ENCODE measurements around the gene TGFBR1.

Gene TGFBR1

DNA sequence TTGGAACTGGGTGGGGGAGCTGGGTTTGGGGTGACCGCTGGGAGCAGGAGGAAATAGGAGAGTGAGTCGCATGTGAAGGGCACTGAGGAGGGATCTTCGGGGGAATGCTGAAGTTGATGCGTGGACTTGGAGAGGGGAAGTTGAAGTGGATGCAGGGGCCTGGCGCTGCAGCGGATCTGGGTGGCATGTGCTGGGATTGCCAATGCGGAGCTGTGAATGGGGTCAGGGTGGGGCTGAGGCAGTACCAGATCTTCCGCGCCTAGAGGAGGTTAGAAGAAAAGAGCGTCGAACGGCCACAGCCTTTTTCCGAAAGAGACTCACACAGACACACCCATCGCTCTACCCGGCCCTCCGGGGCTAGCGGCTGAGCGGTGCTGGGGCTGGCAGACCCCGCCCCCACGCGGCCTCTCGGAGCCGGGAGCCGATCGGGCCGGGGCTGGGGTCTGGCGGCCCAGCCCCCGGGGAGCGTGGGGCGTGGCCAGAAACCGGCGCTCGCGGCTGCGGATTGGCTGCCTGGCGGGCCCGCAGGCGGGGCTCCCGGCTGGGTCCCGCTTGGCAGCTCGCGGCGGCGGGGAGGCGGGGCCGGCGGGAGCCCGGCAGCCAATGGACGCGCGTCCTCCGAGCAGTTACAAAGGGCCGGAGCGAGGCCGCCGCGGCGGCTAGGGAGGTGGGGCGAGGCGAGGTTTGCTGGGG is at the start of gene TGFBR1:
TSS of gene TGFBR1 (plus strand) at position 655 of the 693 bp plus-strand sequence. CDS start 93 bp downstream, outside the sequence.
- peak; percentile 79 to 91 for DNase-seq

DNA sequence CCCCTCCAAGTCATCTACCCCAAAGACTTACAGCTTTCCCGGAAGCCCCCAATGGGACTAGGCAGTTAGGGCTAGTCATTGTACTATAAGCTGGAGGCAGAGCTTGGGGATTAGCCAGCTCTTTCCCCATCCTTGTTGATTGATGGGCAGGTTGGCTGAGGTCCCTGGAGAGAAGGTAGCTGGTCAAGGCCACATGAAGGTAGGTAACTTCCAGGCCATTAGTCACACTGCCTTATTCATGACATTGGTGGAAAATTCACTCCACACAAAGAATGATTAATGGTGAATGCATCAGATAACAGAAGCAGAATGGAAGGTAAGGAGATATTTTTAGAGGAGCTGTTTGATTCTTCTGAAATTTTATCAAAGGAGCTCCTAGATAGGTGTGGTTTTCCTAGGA is 49.5 kb upstream of the TGFBR1 start:
- DNase-seq = no peak

DNA sequence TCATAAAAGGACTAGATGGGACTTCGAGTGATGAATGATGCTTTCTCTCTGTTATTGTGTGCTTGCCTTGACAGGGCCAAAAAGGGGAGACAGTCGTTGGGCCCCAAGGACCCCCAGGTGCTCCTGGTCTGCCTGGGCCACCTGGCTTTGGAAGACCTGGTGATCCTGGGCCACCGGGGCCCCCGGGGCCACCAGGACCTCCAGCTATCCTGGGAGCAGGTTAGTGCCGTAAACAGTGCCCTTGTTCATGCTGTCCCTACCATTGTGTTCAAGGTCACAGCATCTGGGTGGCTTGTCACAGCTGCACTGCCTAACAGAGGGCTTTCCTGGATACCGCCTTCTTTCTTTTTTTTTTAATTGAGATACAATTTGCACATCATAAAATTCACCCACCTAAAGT is 48.7 kb upstream of the TGFBR1 start:
- no peak for DNase-seq

DNA sequence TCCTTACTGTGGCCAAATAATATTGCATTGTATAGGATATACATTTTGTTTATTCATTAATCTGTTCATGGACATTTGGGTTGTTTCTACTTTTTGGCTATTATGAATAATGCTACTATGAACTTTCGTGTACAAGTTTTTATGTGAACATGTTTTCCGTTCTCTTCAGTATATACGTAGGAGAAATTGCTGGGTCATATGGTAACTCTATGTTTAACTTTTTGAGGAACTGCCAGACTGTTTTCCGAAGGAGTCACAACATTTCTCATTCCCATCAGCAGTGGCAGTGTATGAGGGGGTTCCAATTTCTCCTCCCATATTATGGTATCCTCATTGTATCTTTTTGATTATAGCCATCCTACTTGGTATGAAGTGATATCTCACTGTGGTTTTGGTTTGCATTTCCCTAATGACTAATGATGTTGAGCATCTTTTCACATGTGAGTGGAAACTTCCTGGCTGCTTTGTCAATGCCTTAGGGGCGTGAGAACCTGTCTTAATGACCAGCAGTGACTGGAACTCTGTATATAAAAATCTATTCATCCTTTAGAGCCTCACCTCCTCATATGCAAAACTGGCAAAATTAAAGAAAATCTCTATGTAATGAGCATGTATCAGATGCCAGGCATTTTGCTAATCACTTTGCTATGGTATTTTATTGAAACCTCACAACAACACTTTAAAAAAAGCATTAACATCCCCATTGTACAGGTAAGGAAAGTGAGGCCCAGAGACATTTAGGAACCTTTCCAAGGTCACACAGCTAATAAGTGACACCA is 47.8 kb upstream of the TGFBR1 start:
- peak in 1 of 2 experiments; percentile 21 for DNase-seq

DNA sequence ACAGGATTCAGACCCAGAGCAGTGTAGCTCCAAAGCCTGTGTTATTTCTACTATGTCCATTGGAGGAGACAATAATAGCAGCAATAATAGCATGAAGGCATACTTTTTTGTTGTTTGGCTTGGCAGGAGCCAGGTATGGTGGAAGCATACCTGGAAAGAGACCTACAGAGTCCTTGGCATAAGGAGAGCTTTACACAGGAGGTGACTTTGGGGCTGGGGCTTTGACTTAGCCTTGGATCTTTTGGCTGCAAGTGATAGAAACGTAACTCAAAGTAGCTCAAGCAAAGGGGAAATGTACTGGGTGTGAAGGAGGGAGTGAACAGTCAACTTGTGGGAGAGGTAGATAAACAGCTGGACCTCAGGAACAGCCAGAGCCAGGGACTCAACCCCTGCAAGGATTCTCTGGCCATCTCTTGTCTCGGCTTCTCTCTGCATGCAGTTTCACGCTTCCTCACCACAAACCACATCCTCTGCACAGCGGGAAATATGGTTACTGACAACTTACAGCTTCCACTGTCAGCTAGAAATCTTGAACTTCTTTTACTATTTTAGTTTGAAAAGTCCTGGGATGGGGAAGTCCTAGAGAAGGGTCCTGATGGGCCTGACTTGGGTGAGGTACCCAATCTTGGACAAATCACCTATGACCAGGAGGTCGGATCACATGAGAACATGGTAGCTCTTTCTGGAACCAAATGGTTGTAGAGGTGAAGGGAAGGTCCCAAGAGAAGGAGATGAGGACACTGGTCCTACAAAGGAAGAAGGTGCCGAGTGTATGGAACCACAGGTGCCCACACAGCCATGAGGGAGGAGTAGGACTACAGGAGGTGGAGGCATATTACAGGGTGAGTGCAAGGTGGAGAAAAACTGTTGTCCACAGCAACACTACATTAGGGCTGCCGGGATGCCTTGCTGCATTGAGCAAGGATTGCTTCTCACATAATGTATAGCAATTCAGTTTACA is 47.0 kb upstream of the TGFBR1 start:
- peak; percentile 87 to 89 for DNase-seq

DNA sequence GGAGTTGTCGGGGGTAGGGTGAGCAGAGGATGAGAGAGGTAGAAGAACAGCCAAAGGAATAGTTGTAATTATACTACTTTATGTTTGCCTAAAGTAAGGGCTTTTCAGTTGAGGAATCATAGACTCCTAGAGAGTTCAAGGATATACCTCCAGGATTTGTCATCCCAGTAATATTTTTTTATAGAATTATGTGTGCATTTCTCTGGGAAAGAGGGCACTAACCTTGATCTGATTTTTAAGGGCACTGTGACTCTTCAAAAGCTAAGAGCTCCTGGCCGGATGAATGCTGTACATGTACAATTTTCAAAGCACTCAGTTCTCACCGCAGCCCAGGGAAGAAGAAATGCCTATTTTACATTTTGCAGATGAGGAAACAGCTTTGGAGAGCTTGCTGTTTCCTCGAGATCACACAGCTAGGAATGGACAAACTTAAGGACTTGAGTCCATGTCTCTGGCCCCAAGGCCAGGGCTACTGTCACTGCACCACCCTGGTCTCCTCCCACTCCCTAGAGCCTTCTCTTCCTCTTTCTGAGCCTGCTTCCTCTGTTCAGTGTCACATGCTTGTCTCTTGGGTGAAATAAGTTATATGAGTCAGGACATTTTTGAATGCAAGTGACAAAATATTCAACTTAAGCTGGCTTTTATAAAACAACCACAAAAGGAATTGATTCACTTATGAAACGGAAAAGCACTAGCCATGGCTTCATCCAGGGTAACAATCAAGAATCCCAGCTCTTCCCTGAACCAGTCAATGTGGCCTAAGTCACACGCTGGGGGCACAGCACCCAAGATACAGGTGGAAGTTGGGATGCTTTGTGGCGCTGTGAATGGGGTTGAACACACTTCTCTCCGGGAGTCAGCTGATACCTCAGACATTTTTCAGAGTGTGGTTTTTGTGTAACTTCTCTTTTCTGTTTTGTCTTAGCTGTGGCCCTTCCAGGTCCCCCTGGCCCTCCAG is 45.7 kb upstream of the TGFBR1 start:
- DNase-seq = peak; percentile 83 to 95

DNA sequence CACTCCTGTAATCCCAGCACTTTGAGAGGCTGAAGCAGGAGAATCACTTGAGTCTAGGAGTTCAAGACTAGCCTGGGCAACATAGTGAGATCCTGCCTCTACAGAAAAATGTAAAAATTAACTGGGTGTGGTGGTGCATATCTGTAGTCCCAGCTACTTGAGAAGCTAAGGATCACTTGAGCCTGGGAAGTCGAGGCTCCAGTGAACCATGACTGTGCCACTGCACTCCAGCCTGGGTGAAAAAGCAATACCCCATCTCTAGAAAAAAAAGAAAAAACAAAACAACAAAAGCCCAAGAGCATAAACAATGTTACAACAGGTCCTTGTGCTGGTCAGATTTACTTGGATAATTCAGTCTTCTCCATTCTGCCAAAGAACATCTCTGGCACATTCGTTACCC is 44.3 kb upstream of the TGFBR1 start:
- no peak for DNase-seq

DNA sequence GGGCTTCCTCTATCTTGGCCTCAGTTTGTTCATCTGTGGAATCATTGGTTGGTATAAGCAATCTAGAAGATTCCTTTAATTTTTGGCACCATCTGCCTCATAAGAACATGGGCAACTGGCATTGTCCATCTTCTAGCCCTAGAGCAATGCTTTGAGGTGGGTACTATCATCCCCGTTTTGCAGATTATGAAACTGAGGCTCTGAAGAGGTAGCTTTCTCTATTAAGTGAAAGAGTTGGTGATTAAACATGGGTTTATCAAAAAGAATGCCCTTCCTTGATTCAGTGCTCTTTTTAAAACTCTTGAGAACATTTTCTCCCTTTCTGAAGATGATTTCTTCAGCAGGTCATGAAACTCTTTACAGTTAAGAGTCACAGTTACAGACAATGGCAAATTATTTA is 42.4 kb upstream of the TGFBR1 start:
- no peak for DNase-seq

DNA sequence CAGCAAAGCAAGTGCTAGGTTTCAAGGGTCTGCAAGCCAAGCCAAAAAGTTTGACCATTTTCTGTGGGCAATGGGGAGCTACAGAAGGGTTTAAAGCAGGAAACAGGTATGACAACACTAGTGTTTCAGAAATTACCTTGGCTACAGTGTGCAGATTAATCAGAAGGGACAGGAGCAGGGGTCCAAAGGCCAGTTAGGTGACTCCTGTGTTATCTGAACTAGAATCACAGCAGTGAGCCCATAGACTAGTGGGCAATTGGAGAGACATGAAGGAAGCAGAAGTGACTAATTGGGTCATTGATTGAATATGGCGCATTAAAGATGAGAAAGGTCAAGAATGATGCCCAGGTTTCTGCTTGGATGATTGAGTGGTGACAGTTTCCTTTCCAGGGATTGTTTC is 41.4 kb upstream of the TGFBR1 start:
- DNase-seq = no peak

DNA sequence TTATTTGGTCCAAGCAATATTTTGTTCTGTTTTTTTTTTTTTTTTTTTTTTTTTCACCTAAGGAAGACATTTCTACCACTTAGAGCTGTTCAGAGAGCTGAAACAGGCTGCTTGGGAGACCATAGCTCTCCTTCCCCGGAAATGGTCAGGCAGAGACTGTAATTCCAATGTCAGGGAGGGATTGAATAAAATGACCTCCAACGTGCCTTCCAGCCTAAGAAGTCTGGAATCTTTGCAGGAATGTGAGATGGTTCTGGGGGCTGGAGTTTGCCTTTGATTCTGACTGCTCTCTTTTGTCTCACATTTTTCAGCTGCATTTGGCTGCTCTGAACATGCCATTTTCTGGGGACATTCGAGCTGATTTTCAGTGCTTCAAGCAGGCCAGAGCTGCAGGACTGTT is 38.3 kb upstream of the TGFBR1 start:
- DNase-seq = no peak

DNA sequence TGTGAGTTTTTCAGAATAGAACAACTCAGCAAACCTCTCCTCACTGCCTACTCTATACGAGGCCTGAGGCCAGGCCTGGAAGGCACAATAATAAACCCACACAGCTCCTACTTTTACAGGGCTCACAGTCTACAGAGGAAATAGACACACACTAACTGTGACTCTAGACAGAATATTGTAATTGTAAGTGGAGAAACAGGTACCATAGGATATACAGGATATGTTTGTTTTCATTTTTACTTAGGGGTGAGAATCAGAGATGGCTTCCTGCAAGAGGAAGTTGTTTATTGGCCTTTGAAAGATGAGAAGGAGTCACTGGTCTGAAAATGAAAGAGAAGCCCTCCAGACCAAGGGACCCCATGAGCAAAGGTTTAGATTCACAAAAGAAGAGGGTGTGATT is 35.8 kb upstream of the TGFBR1 start:
- no peak for DNase-seq

DNA sequence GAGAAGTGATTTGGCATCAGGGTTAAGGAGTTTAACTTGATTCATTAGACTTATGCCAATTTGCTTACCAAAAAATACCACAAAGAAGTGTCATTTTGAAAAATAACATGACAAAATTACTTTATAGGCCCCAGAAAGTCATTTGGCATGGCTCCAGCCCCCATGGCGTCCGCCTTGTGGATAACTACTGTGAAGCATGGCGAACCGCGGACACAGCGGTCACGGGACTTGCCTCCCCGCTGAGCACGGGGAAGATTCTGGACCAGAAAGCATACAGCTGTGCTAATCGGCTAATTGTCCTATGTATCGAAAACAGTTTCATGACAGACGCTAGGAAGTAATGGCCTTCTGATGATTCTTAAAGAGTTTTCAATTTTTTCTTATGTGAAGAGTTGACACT is 35.4 kb upstream of the TGFBR1 start:
- DNase-seq = no peak

DNA sequence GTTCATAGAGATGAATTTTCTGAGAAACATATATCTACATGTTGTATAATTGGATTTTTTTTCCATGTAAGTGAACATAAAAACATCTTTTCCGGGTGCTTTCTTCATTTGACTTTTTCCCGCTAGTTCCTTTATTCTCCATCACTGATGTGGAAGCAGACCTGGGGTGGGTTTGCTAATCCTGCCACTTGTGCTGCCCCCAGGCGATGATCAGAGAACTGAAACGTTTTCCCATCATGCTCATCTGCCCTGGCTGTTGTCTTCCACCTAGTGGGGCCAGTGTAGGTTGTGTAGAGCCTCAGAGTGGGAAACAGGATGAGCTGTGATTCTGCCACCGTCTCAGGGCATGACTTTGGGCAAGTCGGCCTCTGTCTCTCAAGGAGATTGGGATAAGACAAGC is 34.2 kb upstream of the TGFBR1 start:
- no peak for DNase-seq

DNA sequence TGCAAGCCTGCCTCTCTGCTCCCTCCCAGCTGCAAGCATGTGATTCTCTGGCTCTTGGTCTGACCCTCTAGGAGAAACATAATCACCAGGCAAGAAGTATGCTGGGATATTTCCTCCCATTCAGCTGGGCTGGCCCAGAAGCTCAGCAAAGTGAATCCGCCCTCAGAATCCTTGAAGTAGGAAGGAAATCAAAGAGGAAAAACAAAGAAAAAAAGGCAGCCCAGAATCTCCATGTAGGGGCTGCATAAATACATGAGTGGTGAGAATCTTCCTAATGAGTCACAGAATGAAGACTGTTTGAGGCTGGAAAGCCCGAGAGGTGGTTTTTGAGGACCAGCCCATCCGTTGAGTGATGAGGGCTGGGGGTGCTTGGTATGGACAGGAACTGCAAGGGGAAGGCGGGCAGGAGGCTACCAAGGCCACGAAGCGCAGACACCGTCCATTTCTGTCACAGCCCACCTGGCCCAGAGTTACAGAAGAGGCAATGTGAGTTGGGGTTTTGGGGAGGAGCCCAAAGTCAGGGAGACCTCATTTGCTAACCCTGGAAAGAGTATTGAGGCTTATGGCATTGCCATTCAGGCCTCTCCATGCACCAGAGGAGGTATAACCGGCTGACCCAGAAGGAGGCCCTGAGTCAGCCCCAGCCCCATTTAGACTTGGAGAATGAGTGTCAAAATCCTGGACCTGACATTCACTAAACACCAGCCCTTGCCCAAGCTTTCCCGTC is 33.4 kb upstream of the TGFBR1 start:
- DNase-seq = no peak

DNA sequence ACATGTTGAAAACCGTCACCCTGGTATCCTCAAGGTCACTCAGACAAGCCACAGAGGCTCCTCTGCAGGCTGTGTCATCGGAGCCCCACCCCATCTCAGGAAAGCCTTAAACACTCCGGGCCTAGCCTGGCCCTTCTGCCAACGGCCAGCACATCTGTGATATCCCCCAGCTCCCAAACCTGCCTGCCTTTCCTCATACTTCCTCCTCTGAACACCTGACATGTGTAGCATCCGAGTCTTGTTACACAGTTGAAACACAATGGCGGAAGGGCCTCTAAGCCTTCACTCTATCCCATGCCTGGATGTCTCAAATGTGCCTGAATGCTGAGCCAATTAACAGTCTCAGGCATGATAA is 32.9 kb upstream of the TGFBR1 start:
- no peak for DNase-seq

DNA sequence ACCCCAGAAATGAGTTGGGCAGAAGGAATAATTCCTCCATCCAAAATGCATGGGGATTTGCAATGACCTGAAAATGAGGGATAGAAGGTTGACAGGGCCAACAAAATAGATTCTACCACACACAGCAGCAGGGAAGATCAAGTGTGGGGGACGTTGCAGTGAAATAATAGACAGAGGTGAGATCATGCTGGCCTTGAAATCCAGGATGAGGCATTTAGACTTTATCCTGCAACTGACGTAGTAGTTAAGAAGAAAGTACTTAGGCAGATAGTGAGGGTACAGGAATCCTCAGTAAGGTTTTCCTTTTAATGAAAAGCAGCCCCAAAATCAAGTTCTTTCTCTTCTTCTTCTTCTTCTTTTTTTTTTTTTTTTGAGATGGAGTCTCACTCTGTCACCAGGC is 31.6 kb upstream of the TGFBR1 start:
- DNase-seq = no peak

DNA sequence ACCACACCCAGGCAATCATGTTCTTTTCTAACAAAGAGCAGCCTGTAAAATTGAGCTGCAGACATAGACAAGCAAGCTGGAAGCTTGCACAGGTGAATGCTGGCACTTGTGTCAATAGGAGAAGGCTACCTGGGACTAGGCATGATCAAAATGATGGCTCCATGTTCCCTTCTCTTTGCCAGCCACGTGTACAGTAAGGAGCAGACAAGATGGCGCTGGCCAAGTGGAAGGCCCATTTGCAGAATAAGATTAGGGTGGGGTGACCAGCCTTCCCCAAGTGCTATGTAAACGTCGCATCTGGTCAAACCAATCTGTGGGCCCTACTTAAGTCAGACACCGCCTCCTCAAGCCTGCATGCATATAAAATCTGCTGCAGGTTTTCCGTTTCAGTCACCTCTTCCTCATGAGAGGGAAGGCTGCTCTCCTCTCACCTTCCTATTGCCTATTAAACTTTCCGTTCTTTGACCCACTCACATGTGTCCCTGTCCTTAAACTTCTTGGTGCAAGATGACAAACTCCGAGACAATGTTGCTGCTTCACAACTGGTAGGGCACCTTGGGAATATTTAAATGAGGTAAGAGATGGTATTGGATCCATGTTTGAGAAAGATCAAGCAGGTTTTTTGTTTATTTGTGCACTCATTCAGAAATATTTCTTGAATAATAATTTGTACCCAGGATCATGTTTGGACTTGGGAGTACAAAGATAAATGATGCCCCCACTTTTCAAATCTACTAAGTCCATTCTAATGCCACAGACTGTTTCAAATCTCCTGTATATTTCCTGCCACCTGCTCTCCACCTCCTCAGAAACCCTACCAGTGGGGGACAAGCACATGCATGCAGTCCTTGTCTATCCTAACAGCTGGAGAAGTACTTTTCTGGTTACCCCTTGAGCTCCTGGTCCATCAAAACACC is 30.7 kb upstream of the TGFBR1 start:
- no peak for DNase-seq

DNA sequence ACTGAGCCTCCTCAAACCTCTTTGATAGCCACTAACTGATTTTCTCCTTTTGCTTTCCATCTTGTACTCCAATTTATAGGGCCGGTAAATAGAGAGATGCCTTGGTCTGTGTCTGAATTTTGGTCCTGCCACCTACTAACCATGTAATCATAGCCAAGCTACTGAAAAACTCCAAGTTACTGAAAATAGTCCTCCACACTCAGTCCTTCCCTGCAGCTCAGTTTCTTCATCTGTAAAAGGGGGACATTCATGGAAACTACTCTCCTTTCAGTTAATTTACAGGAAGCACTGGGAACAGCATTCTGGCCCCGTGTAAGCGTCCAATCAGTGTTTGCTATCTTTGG is 30.0 kb upstream of the TGFBR1 start:
- no peak for DNase-seq

DNA sequence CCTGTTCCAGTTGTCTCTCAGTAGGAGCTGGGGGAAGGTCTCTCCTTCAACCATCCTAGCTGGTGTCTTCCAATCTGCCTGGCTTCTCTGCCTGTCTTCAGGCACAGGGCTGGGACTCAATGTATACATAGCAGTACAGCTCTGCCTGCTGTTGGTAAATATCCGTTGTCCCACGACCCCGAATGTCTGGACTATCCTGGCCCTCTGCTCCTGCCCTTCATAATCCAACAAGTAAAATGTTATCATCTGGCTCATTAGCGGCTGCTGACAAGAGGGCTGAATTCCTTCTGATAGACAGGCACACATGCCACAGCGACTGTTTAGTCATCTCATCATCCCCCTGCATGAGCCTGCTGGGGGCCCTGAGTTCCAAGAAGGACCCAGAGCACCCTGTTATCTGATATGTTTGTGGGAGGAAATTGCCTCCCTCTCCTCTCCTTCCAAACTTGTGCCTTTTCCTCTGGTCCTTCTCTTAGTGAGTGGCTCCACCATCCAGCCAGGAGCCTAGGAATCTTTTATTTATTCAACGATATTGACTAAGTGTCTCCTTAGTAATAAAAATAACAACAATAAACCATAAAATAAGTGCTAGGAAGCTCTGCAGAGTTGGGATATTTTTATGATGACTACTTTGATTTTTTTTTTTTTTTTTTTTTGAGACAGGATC is 29.5 kb upstream of the TGFBR1 start:
- DNase-seq = no peak

DNA sequence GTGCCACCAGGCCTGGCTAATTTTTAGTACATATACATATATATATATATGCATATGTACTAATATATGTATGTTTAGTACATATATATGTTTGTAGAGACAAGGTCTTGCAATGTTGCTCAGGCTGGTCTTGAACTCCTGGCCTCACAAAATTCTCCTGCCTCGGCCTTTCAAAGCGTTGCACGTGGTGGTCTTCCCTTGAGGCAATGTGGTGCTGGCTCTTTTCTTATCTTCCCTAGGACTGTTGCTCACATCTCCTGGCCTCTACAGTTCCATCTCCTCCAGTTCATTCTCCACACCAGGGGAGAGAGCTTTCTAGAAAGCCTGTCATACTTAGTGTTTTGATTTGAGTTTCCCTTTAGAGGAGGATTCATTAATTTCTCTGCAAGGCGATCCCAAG is 28.9 kb upstream of the TGFBR1 start:
- DNase-seq = no peak
